ENCODE measurements around the gene UCKL1. TPM values are rescaled to one million over a fixed set of nuclear protein-coding genes. Genes with fewer than 3 reads are reported as not detected.

Gene UCKL1
- total and polyA plus RNA-seq, 4 donors = 33.6 to 42.7 (median 36.1) TPM

DNA sequence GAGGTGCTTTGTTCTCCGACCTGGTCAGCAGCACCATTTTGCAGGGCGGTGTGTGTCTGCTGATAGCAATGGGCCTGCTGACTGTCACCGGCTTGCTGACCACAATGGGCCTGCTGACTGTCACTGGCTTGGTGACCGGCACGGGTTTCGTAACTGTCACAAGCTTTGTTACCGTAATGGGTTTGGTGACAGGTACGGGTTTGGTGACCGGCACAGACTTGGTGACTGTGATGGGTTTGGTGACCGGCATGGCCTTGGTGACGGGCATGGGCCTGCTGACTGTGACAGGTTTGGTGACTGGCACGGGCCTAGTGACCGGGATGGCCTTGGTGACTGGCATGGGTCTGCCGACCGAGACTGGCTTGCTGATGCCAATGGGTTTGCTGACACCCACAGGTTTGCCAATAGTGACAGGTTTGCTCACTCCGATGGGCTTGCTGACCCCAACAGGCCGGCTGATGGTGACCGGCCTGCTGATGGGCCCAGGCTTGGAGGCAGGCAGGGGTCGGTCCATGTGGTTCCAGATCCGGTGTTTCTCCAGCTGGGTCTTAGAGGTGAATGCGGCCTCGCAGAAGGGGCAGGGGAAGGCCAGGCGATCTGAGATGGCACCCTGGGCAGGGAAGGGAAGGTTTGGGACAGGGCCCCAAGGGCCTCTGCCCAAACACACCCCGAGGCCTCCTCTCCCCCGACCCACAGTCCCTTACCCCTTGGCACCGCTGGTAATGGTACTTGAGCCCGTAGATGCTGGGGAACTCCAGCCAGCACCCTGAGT lies 10.1 kb upstream of the UCKL1 start:
- peak in 1 of 3 donors; percentile 9 for DNase-seq
- no peak overlapping the region for H3K27ac ChIP-seq (ENCODE audit: low read depth in 1 of 2, low read length in 1 of 2)
- H3K9ac ChIP-seq (ENCODE audit: insufficient read depth in 1 of 2, low read length in 2 of 2) = no peak overlapping the region
- no peak for ATAC-seq (ENCODE audit: insufficient read depth, low FRiP score)
- H3K4me3 ChIP-seq = no peak overlapping the region
- peaks cover 0 to 55% (median 31%) of the 10 kb centered on the region in 4 donors for H3K36me3 ChIP-seq (ENCODE audit: control insufficient read depth in 4 of 4, insufficient read depth in 4 of 4, low read length in 4 of 4)
- H3K4me1 ChIP-seq (ENCODE audit: control insufficient read depth in 5 of 5, insufficient read depth in 5 of 5, low read length in 5 of 5) = peaks cover 0 to 11% (median 4%) of the 10 kb centered on the region in 5 donors
- 96 to 97% methylated on average over 27 of the region's 27 CpGs for WGBS, 2 donors
- H3K27me3 ChIP-seq (ENCODE audit: control insufficient read depth in 3 of 3, insufficient read depth in 3 of 3, low read length in 2 of 3) = no peaks in the 10 kb centered on the region
- TF ChIP-seq, protein P1, sequence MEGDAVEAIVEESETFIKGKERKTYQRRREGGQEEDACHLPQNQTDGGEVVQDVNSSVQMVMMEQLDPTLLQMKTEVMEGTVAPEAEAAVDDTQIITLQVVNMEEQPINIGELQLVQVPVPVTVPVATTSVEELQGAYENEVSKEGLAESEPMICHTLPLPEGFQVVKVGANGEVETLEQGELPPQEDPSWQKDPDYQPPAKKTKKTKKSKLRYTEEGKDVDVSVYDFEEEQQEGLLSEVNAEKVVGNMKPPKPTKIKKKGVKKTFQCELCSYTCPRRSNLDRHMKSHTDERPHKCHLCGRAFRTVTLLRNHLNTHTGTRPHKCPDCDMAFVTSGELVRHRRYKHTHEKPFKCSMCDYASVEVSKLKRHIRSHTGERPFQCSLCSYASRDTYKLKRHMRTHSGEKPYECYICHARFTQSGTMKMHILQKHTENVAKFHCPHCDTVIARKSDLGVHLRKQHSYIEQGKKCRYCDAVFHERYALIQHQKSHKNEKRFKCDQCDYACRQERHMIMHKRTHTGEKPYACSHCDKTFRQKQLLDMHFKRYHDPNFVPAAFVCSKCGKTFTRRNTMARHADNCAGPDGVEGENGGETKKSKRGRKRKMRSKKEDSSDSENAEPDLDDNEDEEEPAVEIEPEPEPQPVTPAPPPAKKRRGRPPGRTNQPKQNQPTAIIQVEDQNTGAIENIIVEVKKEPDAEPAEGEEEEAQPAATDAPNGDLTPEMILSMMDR (IDR thresholded peaks at IDR 0.05; ENCODE audit: control extremely low read depth, extremely low read depth) = no peak
- peaks cover 0 to 8% (median 0%) of the 10 kb centered on the region in 4 donors for H3K9me3 ChIP-seq (ENCODE audit: control insufficient read depth in 4 of 4, insufficient read depth in 3 of 4, low read length in 3 of 4)

DNA sequence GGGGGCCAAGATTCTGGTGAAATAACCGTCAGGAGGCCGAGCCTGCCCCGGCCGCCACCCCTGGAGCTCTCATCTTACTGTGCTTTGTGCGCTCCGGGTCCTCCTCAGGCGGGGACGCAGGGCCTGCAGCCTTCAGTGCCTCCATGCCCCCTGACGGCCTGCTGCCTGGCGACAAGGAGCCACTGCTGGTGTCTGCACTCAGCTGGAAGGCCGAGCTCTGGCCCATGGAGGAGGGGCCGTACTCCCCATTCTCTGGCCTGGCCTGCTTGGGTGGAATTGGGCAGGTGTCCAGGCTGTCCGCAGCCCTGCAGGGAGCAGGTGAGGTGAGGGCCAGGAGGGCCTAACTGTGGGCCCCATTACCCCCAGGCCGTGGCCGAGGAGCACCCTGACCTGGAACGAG lies 8.2 kb upstream of the UCKL1 start:
- no peak for DNase-seq
- 94% methylated on average over 16 of the region's 16 CpGs for WGBS, 2 donors
- peaks cover 0 to 7% (median 0%) of the 10 kb centered on the region in 5 donors for H3K4me1 ChIP-seq (ENCODE audit: control insufficient read depth in 5 of 5, insufficient read depth in 5 of 5, low read length in 5 of 5)

DNA sequence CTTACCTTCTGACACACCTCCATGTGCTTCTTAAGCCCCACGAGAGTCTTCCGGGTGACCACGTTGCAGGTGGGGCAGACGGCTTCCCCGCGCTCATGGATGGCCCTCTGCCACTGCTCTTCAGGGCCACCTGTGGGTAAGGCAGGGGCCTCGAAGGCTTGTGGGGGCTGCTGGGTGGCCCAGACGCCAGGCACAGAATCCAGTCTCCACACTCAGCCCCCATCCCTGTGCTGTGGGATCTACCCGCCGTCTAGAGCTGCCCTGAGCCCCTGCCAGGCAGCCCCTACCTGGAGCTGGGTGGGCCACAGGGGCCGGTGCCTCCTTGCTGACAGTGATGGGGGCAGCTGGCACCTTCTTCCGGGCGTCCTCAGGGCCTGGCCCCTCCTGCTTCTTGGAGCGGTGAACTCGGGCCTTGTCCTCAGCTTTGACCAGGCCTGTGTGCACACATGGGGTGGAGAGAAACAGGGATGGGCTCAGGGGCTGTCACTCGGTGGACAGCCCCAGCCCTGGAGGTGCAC lies 7.6 kb upstream of the UCKL1 start:
- 96 to 98% methylated on average over 16 of the region's 16 CpGs for WGBS, 2 donors
- Histone ChIP-seq H3K4me3 (no peak overlapping the region), H3K27ac (ENCODE audit: low read depth in 1 of 2, low read length in 1 of 2) (no peak overlapping the region), H3K9me3 (ENCODE audit: control insufficient read depth in 4 of 4, insufficient read depth in 3 of 4, low read length in 3 of 4) (peaks cover 0 to 8% (median 0%) of the 10 kb centered on the region in 4 donors), H3K4me1 (ENCODE audit: control insufficient read depth in 5 of 5, insufficient read depth in 5 of 5, low read length in 5 of 5) (peaks cover 0 to 5% (median 0%) of the 10 kb centered on the region in 5 donors), H3K9ac (ENCODE audit: insufficient read depth in 1 of 2, low read length in 2 of 2) (no peak overlapping the region), H3K36me3 (ENCODE audit: control insufficient read depth in 4 of 4, insufficient read depth in 4 of 4, low read length in 4 of 4) (peaks cover 0 to 66% (median 40%) of the 10 kb centered on the region in 4 donors), H3K27me3 (ENCODE audit: control insufficient read depth in 3 of 3, insufficient read depth in 3 of 3, low read length in 2 of 3) (no peaks in the 10 kb centered on the region)
- ATAC-seq (ENCODE audit: insufficient read depth, low FRiP score) (no peak), DNase-seq (no peak)
- TF ChIP-seq, protein P1 (IDR thresholded peaks at IDR 0.05; ENCODE audit: control extremely low read depth, extremely low read depth) = no peak

More for the DNA sequence above, 8.2 kb upstream of the UCKL1 start:
- Histone ChIP-seq H3K36me3 (ENCODE audit: control insufficient read depth in 4 of 4, insufficient read depth in 4 of 4, low read length in 4 of 4) (peaks cover 0 to 61% (median 37%) of the 10 kb centered on the region in 4 donors), H3K9me3 (ENCODE audit: control insufficient read depth in 4 of 4, insufficient read depth in 3 of 4, low read length in 3 of 4) (peaks cover 0 to 8% (median 0%) of the 10 kb centered on the region in 4 donors), H3K4me3 (no peak overlapping the region), H3K27me3 (ENCODE audit: control insufficient read depth in 3 of 3, insufficient read depth in 3 of 3, low read length in 2 of 3) (no peaks in the 10 kb centered on the region), H3K9ac (ENCODE audit: insufficient read depth in 1 of 2, low read length in 2 of 2) (no peak overlapping the region), H3K27ac (ENCODE audit: low read depth in 1 of 2, low read length in 1 of 2) (no peak overlapping the region)
- no peak for ATAC-seq (ENCODE audit: insufficient read depth, low FRiP score)
- TF ChIP-seq, protein P1 (IDR thresholded peaks at IDR 0.05; ENCODE audit: control extremely low read depth, extremely low read depth) = no peak

All from lung (tissue), 12 donors.